ENCODE measurements around the gene ACBD4. TPM values are rescaled to one million over a fixed set of nuclear protein-coding genes. Genes with fewer than 3 reads are reported as not detected.

The ACBD4 gene
- total and polyA plus RNA-seq, 2 donors (not counting 3 experiments of a cell fraction or from before 2014, with no cell fraction given): 4.5 to 7.5 TPM

GRCh38 chr17:45177563-45177962 is 42.1 kb downstream of the ACBD4 start:
- FAIRE-seq: no peak
- H3K36me3 ChIP-seq (ENCODE audit: control insufficient read depth in 2 of 2, extremely low read depth in 1 of 2, insufficient read depth in 2 of 2, low read length in 2 of 2): no peaks in the 10 kb centered on the region
- no peak overlapping the region for H3K9ac ChIP-seq (replicated peaks; ENCODE audit: extremely low read depth, insufficient read depth, low read length)
- no peak overlapping the region for H3K4me3 ChIP-seq (replicated peaks in 1 of 3; ENCODE audit: insufficient read depth in 1 of 3, low read depth in 1 of 3, low read length in 3 of 3)
- H3K9me3 ChIP-seq (replicated peaks; ENCODE audit: control insufficient read depth, insufficient read depth, low read length): no peaks in the 10 kb centered on the region
- intact Hi-C loops (cut with micrococcal nuclease) (no loop called here), dilution Hi-C loops (cut with MboI; ENCODE audit: extremely low pct_ligation_motif_present, low sequenced_read_pairs) (no loop called here)
- H3K4me2 ChIP-seq (ENCODE audit: insufficient read depth, low read length): no peak overlapping the region
- no peak for DNase-seq (ENCODE audit: low read depth, low spot score)
- H3K27ac ChIP-seq (ENCODE audit: insufficient read depth, low read depth, low read length): no peak overlapping the region
- CTCF ChIA-PET: interaction anchor here (0.8 to 2.2 kb wide), 3 partner anchors 20 to 42 kb away, joined by 3 to 22 read pairs (median 4); partner anchors contain the start of gene ACBD4
- H3K4me1 ChIP-seq (ENCODE audit: control insufficient read depth, extremely low read depth, insufficient read depth, low read length): no peaks in the 10 kb centered on the region
- no peak overlapping the region for H2AFZ ChIP-seq (ENCODE audit: low read depth, low read length)
- H3K9me1 ChIP-seq (replicated peaks; ENCODE audit: control insufficient read depth, extremely low read depth, insufficient read depth, low read length): no peaks in the 10 kb centered on the region
- H3K79me2 ChIP-seq (ENCODE audit: control insufficient read depth, insufficient read depth, low read length): no peaks in the 10 kb centered on the region
- no peaks in the 10 kb centered on the region for H4K20me1 ChIP-seq (replicated peaks; ENCODE audit: control insufficient read depth, extremely low read depth, insufficient read depth, low read length)
- H3K27me3 ChIP-seq (ENCODE audit: control insufficient read depth in 2 of 2, insufficient read depth in 2 of 2, low read length in 2 of 2): no peaks in the 10 kb centered on the region
- POLR2A ChIA-PET: no interaction called here
- no TSS peak for BruUV-seq (replicated peaks)
- TF ChIP-seq MAX (IDR thresholded peaks at IDR 0.05; ENCODE audit: insufficient read depth, insufficient read length) (no peak), EZH2 (IDR thresholded peaks at IDR 0.05; ENCODE audit: borderline replicate concordance, low read depth, low read length, severe bottlenecking) (no peak), POLR2A (IDR thresholded peaks at IDR 0.05; ENCODE audit: low read depth, low read length) (no peak), MYC (IDR thresholded peaks at IDR 0.05; ENCODE audit: low read depth, low read length) (no peak), GATA2 (IDR thresholded peaks at IDR 0.05; ENCODE audit: insufficient read depth, insufficient read length, low read depth, low read length) (no peak), POLR2AphosphoS5 (IDR thresholded peaks at IDR 0.05; ENCODE audit: insufficient read depth, low read depth, low read length) (no peak), JUN (IDR thresholded peaks at IDR 0.05; ENCODE audit: borderline replicate concordance, insufficient read depth, insufficient read length, low read depth) (no peak), FOS (IDR thresholded peaks at IDR 0.05; ENCODE audit: borderline replicate concordance, insufficient read depth, low read length) (no peak)
- TF ChIP-seq, protein P1, sequence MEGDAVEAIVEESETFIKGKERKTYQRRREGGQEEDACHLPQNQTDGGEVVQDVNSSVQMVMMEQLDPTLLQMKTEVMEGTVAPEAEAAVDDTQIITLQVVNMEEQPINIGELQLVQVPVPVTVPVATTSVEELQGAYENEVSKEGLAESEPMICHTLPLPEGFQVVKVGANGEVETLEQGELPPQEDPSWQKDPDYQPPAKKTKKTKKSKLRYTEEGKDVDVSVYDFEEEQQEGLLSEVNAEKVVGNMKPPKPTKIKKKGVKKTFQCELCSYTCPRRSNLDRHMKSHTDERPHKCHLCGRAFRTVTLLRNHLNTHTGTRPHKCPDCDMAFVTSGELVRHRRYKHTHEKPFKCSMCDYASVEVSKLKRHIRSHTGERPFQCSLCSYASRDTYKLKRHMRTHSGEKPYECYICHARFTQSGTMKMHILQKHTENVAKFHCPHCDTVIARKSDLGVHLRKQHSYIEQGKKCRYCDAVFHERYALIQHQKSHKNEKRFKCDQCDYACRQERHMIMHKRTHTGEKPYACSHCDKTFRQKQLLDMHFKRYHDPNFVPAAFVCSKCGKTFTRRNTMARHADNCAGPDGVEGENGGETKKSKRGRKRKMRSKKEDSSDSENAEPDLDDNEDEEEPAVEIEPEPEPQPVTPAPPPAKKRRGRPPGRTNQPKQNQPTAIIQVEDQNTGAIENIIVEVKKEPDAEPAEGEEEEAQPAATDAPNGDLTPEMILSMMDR (IDR thresholded peaks at IDR 0.05; ENCODE audit: extremely low read depth in 1 of 2, insufficient read depth in 1 of 2, low read depth in 1 of 2, low read length in 2 of 2): no peak
